Vagina (tissue), 2 donors: ENCODE data around the gene PPFIA3.

ENCODE experiments used
- POLR2A ChIP-seq, 2 donors: fragments of 450-650 bp; IDR thresholded peaks; one replicate each; pipeline ENCODE4 v1.6.1; 2017; ENCODE audit warnings: antibody characterized with exemption in 2 of 2, mild to moderate bottlenecking in 2 of 2, moderate library complexity in 2 of 2
- POLR2AphosphoS5 ChIP-seq, 2 donors: sonication (generic); formaldehyde crosslinking; IDR thresholded peaks; one replicate each; pipeline ENCODE4 v1.9.0; 2017; ENCODE audit warnings: antibody characterized with exemption in 2 of 2, mild to moderate bottlenecking in 2 of 2, low read depth in 1 of 2; ENCODE audit not compliant: insufficient read depth in 1 of 2
- TF ChIP-seq, protein P1 (sequence below), 3 experiments: fragments of 450-650 bp in 2 of 3; fragments of 200-600 bp in 1 of 3; sonication (generic) in 1 of 3; IDR thresholded peaks; one replicate each; pipeline ENCODE4 v1.5.1; 2017 to 2019; ENCODE audit warnings: antibody characterized with exemption in 3 of 3, mild to moderate bottlenecking in 2 of 3, moderate library complexity in 2 of 3

GRCh38 chr19:49097453-49098288 is 21.7 kb upstream of the PPFIA3 start:
- TF ChIP-seq, protein P1, sequence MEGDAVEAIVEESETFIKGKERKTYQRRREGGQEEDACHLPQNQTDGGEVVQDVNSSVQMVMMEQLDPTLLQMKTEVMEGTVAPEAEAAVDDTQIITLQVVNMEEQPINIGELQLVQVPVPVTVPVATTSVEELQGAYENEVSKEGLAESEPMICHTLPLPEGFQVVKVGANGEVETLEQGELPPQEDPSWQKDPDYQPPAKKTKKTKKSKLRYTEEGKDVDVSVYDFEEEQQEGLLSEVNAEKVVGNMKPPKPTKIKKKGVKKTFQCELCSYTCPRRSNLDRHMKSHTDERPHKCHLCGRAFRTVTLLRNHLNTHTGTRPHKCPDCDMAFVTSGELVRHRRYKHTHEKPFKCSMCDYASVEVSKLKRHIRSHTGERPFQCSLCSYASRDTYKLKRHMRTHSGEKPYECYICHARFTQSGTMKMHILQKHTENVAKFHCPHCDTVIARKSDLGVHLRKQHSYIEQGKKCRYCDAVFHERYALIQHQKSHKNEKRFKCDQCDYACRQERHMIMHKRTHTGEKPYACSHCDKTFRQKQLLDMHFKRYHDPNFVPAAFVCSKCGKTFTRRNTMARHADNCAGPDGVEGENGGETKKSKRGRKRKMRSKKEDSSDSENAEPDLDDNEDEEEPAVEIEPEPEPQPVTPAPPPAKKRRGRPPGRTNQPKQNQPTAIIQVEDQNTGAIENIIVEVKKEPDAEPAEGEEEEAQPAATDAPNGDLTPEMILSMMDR (IDR thresholded peaks at IDR 0.05) = peak; percentile 90 to 97 (median 91)
- TF ChIP-seq POLR2A (IDR thresholded peaks at IDR 0.05) (no peak), POLR2AphosphoS5 (IDR thresholded peaks at IDR 0.05; ENCODE audit: insufficient read depth in 1 of 2, low read depth in 1 of 2) (no peak)
